HEK293T (cell line): ENCODE data around the gene HS3ST4.

ENCODE experiments used
- ARNT ChIP-seq: fragments of 450-650 bp; IDR thresholded peaks from 2 replicates; pipeline ENCODE4 v1.6.1; 2017; ENCODE audit warnings: mild to moderate bottlenecking
- BHLHE40 ChIP-seq: fragments of 450-650 bp; IDR thresholded peaks from 2 replicates; pipeline ENCODE4 v1.6.1; 2016; ENCODE audit warnings: mild to moderate bottlenecking, moderate library complexity, borderline replicate concordance
- FOXA1 ChIP-seq: fragments of 450-650 bp; IDR thresholded peaks from 2 replicates; pipeline ENCODE4 v1.6.1; 2016; ENCODE audit warnings: mild to moderate bottlenecking
- HDGF ChIP-seq: fragments of 450-650 bp; IDR thresholded peaks from 2 replicates; pipeline ENCODE4 v1.6.1; 2017; ENCODE audit warnings: antibody characterized with exemption, borderline replicate concordance
- L3MBTL2 ChIP-seq: fragments of 450-650 bp; conservative IDR thresholded peaks from 2 replicates; pipeline ENCODE4 v1.6.1; 2016; ENCODE audit warnings: mild to moderate bottlenecking
- SUZ12 ChIP-seq: fragments of 450-650 bp; IDR thresholded peaks from 2 replicates; pipeline ENCODE4 v1.6.1; 2016; ENCODE audit warnings: mild to moderate bottlenecking
- TARDBP ChIP-seq: fragments of 450-650 bp; IDR thresholded peaks from 2 replicates; pipeline ENCODE4 v1.6.1; 2016
- TF ChIP-seq, protein P1 (sequence below): fragments of 450-650 bp; IDR thresholded peaks from 2 replicates; pipeline ENCODE4 v1.6.1; 2016

DNA sequence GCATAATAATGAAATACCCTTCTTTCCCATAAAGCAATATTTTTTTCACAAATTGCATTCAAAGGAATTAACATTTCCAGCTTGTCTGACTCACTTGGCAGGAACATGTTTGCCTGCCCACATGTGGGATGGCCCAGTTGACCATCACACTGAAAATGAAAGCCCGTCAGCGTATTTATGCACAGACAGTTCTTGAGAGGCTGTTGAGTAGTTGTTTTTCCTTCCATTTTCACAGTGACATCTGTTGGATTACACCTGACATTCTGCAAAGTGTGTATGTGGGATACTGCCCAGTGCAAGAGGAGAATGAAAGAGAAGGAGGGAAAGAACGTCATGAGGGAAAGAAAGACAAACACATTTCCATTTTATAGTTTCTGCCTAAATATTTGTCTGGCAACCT is 29.7 kb downstream of the HS3ST4 start:
- TF ChIP-seq SUZ12 = no peak
- TF ChIP-seq HDGF = no peak
- no peak for TF ChIP-seq FOXA1
- TF ChIP-seq ARNT = no peak
- TF ChIP-seq TARDBP = no peak
- TF ChIP-seq BHLHE40 = no peak
- TF ChIP-seq, protein P1, sequence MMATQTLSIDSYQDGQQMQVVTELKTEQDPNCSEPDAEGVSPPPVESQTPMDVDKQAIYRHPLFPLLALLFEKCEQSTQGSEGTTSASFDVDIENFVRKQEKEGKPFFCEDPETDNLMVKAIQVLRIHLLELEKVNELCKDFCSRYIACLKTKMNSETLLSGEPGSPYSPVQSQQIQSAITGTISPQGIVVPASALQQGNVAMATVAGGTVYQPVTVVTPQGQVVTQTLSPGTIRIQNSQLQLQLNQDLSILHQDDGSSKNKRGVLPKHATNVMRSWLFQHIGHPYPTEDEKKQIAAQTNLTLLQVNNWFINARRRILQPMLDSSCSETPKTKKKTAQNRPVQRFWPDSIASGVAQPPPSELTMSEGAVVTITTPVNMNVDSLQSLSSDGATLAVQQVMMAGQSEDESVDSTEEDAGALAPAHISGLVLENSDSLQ = no peak
- TF ChIP-seq L3MBTL2 = no peak
